ENCODE data around the gene SLC38A8.

The SLC38A8 gene

GRCh38 chr16:84020353-84020752, 22.2 kb downstream of the SLC38A8 start:
- TF ChIP-seq, protein P1, sequence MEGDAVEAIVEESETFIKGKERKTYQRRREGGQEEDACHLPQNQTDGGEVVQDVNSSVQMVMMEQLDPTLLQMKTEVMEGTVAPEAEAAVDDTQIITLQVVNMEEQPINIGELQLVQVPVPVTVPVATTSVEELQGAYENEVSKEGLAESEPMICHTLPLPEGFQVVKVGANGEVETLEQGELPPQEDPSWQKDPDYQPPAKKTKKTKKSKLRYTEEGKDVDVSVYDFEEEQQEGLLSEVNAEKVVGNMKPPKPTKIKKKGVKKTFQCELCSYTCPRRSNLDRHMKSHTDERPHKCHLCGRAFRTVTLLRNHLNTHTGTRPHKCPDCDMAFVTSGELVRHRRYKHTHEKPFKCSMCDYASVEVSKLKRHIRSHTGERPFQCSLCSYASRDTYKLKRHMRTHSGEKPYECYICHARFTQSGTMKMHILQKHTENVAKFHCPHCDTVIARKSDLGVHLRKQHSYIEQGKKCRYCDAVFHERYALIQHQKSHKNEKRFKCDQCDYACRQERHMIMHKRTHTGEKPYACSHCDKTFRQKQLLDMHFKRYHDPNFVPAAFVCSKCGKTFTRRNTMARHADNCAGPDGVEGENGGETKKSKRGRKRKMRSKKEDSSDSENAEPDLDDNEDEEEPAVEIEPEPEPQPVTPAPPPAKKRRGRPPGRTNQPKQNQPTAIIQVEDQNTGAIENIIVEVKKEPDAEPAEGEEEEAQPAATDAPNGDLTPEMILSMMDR (IDR thresholded peaks at IDR 0.05; ENCODE audit: low read depth, low read length, missing control alignments) = no peak
- in situ Hi-C loops (cut with HindIII; ENCODE audit: low sequenced_read_pairs) = no loop called here
- DNase-seq (ENCODE audit: low read depth) = no peak
- H3K4me3 ChIP-seq (ENCODE audit: low read depth, low read length) = no peak overlapping the region

DNA sequence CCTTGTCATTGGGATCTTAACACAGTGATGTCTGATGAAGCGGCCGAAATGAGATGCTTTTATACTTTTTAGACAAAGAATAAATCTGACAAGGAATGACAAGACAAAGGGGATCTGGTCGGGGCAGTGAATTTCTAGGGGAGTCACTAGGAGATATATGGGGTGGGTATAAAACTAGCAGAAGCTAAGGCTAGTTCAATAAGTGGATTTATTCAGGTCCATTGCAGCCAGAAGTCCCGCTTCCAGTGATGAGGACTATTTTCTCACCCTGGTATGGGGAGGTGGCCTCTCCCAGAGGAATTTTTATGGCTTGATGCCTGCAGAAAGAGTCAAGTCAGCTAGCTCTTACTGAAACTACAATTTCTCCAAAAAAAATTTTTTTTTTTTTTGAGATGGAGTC, 23.9 kb downstream of the SLC38A8 start:
- TF ChIP-seq, protein P1 (IDR thresholded peaks at IDR 0.05; ENCODE audit: low read depth, low read length, missing control alignments) = no peak
- H3K4me3 ChIP-seq (ENCODE audit: low read depth, low read length) = no peak overlapping the region
- no peak for DNase-seq (ENCODE audit: low read depth)
- in situ Hi-C loops (cut with HindIII; ENCODE audit: low sequenced_read_pairs) = no loop called here

GRCh38 chr16:84016477-84016876, 26.1 kb downstream of the SLC38A8 start:
- DNase-seq (ENCODE audit: low read depth) = no peak
- no peak overlapping the region for H3K4me3 ChIP-seq (ENCODE audit: low read depth, low read length)
- in situ Hi-C loops (cut with HindIII; ENCODE audit: low sequenced_read_pairs) = no loop called here
- TF ChIP-seq, protein P1 (IDR thresholded peaks at IDR 0.05; ENCODE audit: low read depth, low read length, missing control alignments) = no peak

- in situ Hi-C loops (cut with HindIII; ENCODE audit: low sequenced_read_pairs) = no loop called here
- no peak for DNase-seq (ENCODE audit: low read depth)
- TF ChIP-seq, protein P1 (IDR thresholded peaks at IDR 0.05; ENCODE audit: low read depth, low read length, missing control alignments) = no peak
- no peak overlapping the region for H3K4me3 ChIP-seq (ENCODE audit: low read depth, low read length)
These were observed 27.2 kb downstream of the SLC38A8 start for GRCh38 chr16:84015399-84015798.

DNA sequence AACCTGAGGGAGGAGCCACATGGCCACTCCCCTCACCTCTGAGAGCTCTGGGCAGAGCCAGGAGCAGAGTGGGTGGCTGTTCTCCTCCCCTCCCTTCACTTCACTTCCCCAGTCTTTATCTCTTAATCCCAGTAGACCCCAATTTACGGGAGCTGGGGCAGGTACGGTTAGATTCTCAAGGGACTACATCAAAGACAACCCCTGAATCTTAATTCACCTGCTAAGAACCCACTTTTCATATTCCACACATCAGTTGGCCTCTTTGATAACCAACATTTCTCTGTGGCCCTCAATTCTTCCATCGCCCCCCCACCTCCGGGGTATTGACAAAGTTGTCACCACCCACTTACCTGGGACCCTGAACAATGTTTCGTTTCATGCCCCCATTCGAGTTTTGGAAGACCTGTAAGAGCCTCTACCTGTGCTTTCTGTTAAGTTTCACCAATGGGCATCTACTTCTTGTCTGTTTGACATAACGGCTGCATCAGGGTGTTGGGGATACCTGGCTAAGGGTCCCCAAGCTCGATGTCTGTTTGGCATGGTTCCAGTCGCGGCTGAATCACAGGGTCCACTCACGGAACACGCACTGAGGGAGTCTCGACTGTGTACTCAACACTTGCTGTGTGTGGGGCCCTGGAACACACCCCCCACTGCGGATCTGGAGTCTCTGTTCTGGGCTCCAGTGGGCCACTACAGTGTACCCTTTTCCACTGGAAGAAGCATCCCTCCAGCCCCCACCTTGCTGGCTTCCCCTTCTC, 27.8 kb downstream of the SLC38A8 start:
- no peak overlapping the region for H3K4me3 ChIP-seq (ENCODE audit: low read depth, low read length)
- in situ Hi-C loops (cut with HindIII; ENCODE audit: low sequenced_read_pairs) = no loop called here
- DNase-seq (ENCODE audit: low read depth) = no peak
- TF ChIP-seq, protein P1 (IDR thresholded peaks at IDR 0.05; ENCODE audit: low read depth, low read length, missing control alignments) = no peak

DNA sequence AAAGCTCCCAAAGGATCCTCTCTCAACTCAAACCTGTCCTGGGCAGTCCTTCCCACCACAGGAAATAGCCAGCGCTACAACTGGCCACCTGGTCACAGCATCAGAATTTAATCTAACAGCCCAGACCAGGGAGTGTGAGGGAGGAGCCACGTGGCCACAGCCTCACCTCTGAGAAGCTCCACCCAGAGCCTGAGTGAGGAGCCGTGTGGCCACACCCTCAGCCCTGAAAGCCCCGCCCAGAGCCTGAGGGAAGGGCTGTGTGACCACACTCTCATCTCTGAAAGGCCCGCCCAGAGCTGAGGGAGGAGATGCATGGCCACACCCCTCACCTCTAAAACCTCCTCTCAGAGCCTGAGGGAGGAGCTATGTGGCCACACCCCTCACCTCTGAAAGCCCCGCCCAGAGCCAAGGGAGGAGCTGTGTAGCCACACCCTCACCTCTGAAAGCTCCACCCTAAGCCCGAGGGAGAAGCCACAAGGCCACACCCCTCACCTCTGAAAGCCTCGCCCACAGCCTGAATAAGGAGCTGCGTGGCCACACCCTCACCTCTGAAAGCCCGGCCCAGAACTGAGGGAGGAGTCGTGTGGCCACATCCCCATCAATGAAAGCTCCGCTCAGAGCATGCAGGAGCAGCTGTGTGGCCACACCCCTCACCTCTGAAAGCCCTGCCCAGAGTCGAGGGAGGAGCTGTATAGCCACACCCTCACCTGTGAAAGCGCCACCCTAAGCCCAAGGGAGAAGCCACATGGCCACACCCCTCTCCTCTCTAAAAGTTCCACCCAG, 28.6 kb downstream of the SLC38A8 start:
- in situ Hi-C loops (cut with HindIII; ENCODE audit: low sequenced_read_pairs) = no loop called here
- H3K4me3 ChIP-seq (ENCODE audit: low read depth, low read length) = no peak overlapping the region
- TF ChIP-seq, protein P1 (IDR thresholded peaks at IDR 0.05; ENCODE audit: low read depth, low read length, missing control alignments) = no peak
- DNase-seq (ENCODE audit: low read depth) = no peak
